Liver (tissue), 3 donors: Measurements from ENCODE around the gene KCNMA1.

Experiments
- CTCF ChIP-seq: fragments of 150-350 bp; IDR thresholded peaks from 2 replicates; pipeline ENCODE4 v1.5.1; 2017; ENCODE audit warnings: improper control_type of control experiment, low read depth, low read length; ENCODE audit not compliant: missing input control
- EGR1 ChIP-seq, 2 donors: IDR thresholded peaks; 2 replicates each; pipeline ENCODE4 v1.6.1; 2016 to 2018; ENCODE audit warnings: antibody characterized with exemption in 2 of 2, low read depth in 2 of 2
- FOXA2 ChIP-seq: IDR thresholded peaks from 2 replicates; pipeline ENCODE4 v1.6.1; 2016; ENCODE audit warnings: antibody characterized with exemption
- GABPA ChIP-seq, 2 donors: IDR thresholded peaks in 1 of 2; conservative IDR thresholded peaks in 1 of 2; 2 replicates each; pipeline ENCODE4 v1.6.1; 2016; ENCODE audit warnings: antibody characterized with exemption in 2 of 2, mild to moderate bottlenecking in 1 of 2, moderate library complexity in 1 of 2
- JUND ChIP-seq, 2 donors: IDR thresholded peaks; 2 replicates each; pipeline ENCODE4 v1.6.1; 2016; ENCODE audit warnings: antibody characterized with exemption in 2 of 2
- RAD21 ChIP-seq, 2 donors: IDR thresholded peaks; 2 replicates each; pipeline ENCODE4 v1.6.1; 2016; ENCODE audit warnings: antibody characterized with exemption in 2 of 2, mild to moderate bottlenecking in 2 of 2
- SP1 ChIP-seq: IDR thresholded peaks from 2 replicates; pipeline ENCODE4 v1.6.1; 2018; ENCODE audit warnings: antibody characterized with exemption, mild to moderate bottlenecking
- TAF1 ChIP-seq: conservative IDR thresholded peaks from 2 replicates; pipeline ENCODE4 v1.6.1; 2016; ENCODE audit warnings: antibody characterized with exemption, mild to moderate bottlenecking
- YY1 ChIP-seq: IDR thresholded peaks from 2 replicates; pipeline ENCODE4 v1.6.1; 2016; ENCODE audit warnings: antibody characterized with exemption, mild to moderate bottlenecking
- TF ChIP-seq, protein P1 (sequence below): IDR thresholded peaks from 2 replicates; pipeline ENCODE4 v1.6.1; 2016; ENCODE audit warnings: antibody characterized with exemption, mild to moderate bottlenecking
- donor health status: healthy.
- donor health status: healthy.

DNA sequence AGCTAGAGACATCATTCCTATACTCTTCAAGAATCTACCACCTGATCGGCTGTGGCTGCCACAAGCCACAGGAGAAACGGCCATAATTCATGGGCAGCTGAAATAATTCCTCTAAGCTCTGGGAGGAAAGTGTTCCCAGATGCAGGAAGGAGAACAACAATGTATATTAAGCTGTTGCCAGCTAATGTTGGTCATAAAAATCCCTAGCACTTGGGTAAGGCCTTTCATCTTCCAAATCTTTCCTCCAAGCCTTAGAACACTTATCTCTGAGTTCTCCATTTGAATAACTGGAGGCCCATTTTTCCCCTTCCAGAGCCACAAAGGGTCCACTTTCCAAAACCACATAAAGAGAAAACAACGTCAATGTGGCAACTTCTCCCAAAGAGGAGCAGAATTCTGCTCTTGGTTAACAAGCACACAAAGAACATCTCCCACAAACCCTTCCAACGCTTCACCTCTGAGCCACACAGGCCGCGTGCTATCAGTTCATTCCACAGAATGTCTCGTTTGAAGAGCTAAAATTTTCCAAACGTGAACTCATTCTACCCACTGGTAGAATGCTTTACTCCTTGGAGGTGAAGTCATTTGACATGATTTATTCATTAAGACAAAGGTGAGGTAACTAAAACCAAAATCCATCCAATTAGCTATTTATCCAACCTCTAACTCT is 11.2 kb downstream of the KCNMA1 start:
- TF ChIP-seq FOXA2 (no peak), YY1 (no peak), CTCF (no peak), TAF1 (no peak), EGR1 (IDR thresholded peaks at IDR 0.05; ENCODE audit: low read depth in 2 of 2) (no peak), GABPA (IDR thresholded peaks at IDR 0.05 in 1 of 2, conservative IDR thresholded peaks at IDR 0.05 in 1 of 2) (no peak), RAD21 (IDR thresholded peaks at IDR 0.05) (no peak), SP1 (no peak), JUND (IDR thresholded peaks at IDR 0.05) (no peak)
- TF ChIP-seq, protein P1, sequence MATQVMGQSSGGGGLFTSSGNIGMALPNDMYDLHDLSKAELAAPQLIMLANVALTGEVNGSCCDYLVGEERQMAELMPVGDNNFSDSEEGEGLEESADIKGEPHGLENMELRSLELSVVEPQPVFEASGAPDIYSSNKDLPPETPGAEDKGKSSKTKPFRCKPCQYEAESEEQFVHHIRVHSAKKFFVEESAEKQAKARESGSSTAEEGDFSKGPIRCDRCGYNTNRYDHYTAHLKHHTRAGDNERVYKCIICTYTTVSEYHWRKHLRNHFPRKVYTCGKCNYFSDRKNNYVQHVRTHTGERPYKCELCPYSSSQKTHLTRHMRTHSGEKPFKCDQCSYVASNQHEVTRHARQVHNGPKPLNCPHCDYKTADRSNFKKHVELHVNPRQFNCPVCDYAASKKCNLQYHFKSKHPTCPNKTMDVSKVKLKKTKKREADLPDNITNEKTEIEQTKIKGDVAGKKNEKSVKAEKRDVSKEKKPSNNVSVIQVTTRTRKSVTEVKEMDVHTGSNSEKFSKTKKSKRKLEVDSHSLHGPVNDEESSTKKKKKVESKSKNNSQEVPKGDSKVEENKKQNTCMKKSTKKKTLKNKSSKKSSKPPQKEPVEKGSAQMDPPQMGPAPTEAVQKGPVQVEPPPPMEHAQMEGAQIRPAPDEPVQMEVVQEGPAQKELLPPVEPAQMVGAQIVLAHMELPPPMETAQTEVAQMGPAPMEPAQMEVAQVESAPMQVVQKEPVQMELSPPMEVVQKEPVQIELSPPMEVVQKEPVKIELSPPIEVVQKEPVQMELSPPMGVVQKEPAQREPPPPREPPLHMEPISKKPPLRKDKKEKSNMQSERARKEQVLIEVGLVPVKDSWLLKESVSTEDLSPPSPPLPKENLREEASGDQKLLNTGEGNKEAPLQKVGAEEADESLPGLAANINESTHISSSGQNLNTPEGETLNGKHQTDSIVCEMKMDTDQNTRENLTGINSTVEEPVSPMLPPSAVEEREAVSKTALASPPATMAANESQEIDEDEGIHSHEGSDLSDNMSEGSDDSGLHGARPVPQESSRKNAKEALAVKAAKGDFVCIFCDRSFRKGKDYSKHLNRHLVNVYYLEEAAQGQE, result no peak
